ENCODE measurements around the gene PCDHGA8.

DNA sequence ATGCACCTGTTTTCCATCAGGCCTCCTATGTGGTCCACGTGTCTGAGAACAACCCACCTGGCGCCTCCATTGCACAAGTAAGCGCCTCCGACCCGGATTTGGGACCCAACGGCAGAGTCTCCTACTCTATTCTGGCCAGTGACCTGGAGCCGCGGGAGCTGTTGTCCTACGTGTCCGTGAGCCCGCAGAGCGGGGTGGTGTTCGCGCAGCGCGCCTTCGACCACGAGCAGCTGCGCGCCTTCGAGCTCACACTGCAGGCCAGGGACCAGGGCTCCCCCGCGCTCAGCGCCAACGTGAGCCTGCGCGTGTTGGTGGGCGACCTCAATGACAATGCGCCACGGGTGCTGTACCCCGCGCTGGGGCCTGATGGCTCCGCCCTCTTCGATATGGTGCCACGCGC lies 40.8 kb upstream of the PCDHGA8 start:
- TF ChIP-seq, protein P1, sequence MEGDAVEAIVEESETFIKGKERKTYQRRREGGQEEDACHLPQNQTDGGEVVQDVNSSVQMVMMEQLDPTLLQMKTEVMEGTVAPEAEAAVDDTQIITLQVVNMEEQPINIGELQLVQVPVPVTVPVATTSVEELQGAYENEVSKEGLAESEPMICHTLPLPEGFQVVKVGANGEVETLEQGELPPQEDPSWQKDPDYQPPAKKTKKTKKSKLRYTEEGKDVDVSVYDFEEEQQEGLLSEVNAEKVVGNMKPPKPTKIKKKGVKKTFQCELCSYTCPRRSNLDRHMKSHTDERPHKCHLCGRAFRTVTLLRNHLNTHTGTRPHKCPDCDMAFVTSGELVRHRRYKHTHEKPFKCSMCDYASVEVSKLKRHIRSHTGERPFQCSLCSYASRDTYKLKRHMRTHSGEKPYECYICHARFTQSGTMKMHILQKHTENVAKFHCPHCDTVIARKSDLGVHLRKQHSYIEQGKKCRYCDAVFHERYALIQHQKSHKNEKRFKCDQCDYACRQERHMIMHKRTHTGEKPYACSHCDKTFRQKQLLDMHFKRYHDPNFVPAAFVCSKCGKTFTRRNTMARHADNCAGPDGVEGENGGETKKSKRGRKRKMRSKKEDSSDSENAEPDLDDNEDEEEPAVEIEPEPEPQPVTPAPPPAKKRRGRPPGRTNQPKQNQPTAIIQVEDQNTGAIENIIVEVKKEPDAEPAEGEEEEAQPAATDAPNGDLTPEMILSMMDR (IDR thresholded peaks at IDR 0.05; ENCODE audit: low read length) = no peak
- TF ChIP-seq EZH2 (IDR thresholded peaks at IDR 0.05; ENCODE audit: borderline replicate concordance, low read length) = no peak

Measured in OCI-LY1 (cell line).